Astrocyte (in vitro differentiated cells and primary cell): ENCODE data around the gene VIM.

ENCODE experiments used
- CTCF ChIP-seq: IDR thresholded peaks from 2 replicates; pipeline ENCODE4 v1.5.1; 2011; ENCODE audit warnings: low read depth, mild to moderate bottlenecking, inconsistent platforms, low read length, moderate library complexity; ENCODE audit not compliant: insufficient read depth
- EZH2 ChIP-seq: IDR thresholded peaks from 2 replicates; pipeline ENCODE4 v1.6.1; 2012; ENCODE audit warnings: mild to moderate bottlenecking, low read length, inconsistent platforms; ENCODE audit not compliant: insufficient read depth

- TF ChIP-seq CTCF = no peak
- TF ChIP-seq EZH2 = no peak
Observed at GRCh38 chr10:17181110-17181509, 46.9 kb upstream of the VIM start.
